Esophagus muscularis mucosa (tissue), 3 donors: ENCODE measurements around the gene STIMATE.

Source experiments
- CTCF ChIP-seq, 3 experiments: fragments of 200-600 bp in 2 of 3; fragments of 450-650 bp in 1 of 3; sonication (generic) in 2 of 3; IDR thresholded peaks; one replicate each; pipeline ENCODE4 v1.5.1; 2017 to 2019; ENCODE audit warnings: antibody characterized with exemption in 3 of 3, mild to moderate bottlenecking in 2 of 3, moderate library complexity in 1 of 3
- POLR2A ChIP-seq: fragments of 450-650 bp; IDR thresholded peaks from one replicate; pipeline ENCODE4 v1.6.1; 2017; ENCODE audit warnings: antibody characterized with exemption, moderate library complexity, mild to moderate bottlenecking, low read depth

- TF ChIP-seq CTCF (IDR thresholded peaks at IDR 0.05), result no peak
- TF ChIP-seq POLR2A, result no peak
Observed at GRCh38 chr3:52813810-52814209, 83.5 kb downstream of the STIMATE start.
